ENCODE data around the gene NAA80. TPM values are rescaled to one million over a fixed set of nuclear protein-coding genes. Genes with fewer than 3 reads are reported as not detected.

The NAA80 gene
- total and polyA plus RNA-seq, 2 of the 13 experiments (the other 11 are each of a cell fraction or from before 2014, with no cell fraction given) = 3.4 to 8.7 TPM

GRCh38 chr3:50327943-50328691, 28.9 kb upstream of the NAA80 start, which contains the start of gene TUSC2 (continued):
- TF ChIP-seq ZNF577 (CRISPR knock-in tag; IDR thresholded peaks at IDR 0.05; ENCODE audit: borderline replicate concordance, low read depth) (no peak), MED8 (CRISPR knock-in tag; IDR thresholded peaks at IDR 0.05; ENCODE audit: insufficient replicate concordance) (no peak), HMG20A (CRISPR knock-in tag; IDR thresholded peaks at IDR 0.05; ENCODE audit: borderline replicate concordance) (no peak), KLF6 (CRISPR knock-in tag; IDR thresholded peaks at IDR 0.05) (no peak), SRF (IDR thresholded peaks at IDR 0.05; ENCODE audit: low read depth, low read length) (no peak), NRL (CRISPR knock-in tag; IDR thresholded peaks at IDR 0.05; ENCODE audit: borderline replicate concordance) (peak; percentile 38; the same call in 1 of the 2 replicates), ZSCAN12 (CRISPR knock-in tag; IDR thresholded peaks at IDR 0.05) (no peak), GPN1 (CRISPR knock-in tag; IDR thresholded peaks at IDR 0.05; ENCODE audit: borderline replicate concordance) (no peak), ZSCAN30 (CRISPR knock-in tag; IDR thresholded peaks at IDR 0.05) (no peak), ZNF383 (CRISPR knock-in tag; IDR thresholded peaks at IDR 0.05; ENCODE audit: borderline replicate concordance) (no peak), ARNT2 (CRISPR knock-in tag; IDR thresholded peaks at IDR 0.05; ENCODE audit: low read depth) (0 out of 2 replicates have a peak, but pooled peaks have one; percentile 39), FOXA3 (CRISPR knock-in tag; IDR thresholded peaks at IDR 0.05) (peak; percentile 20; the same call in 1 of the 2 replicates), IRF9 (CRISPR knock-in tag; IDR thresholded peaks at IDR 0.05; ENCODE audit: borderline replicate concordance) (0 out of 2 replicates have a peak, but pooled peaks have one; percentile 52), XRCC5 (optimal IDR thresholded peaks at IDR 0.05; ENCODE audit: low read length) (peak; percentile 17), HNRNPLL (IDR thresholded peaks at IDR 0.05; ENCODE audit: low read depth, low read length, poor library complexity, severe bottlenecking) (peak; percentile 68), ZNF674 (CRISPR knock-in tag; IDR thresholded peaks at IDR 0.05; ENCODE audit: low read depth) (no peak), HNF4G (IDR thresholded peaks at IDR 0.05; ENCODE audit: borderline replicate concordance, low read depth, low read length) (no peak), HNF4G (CRISPR knock-in tag; IDR thresholded peaks at IDR 0.05; ENCODE audit: borderline replicate concordance, low read depth) (no peak), KLF11 (CRISPR knock-in tag; IDR thresholded peaks at IDR 0.05) (0 out of 2 replicates have a peak, but pooled peaks have one; percentile 31), ZMYM2 (CRISPR knock-in tag; IDR thresholded peaks at IDR 0.05) (no peak), ZNF550 (CRISPR knock-in tag; IDR thresholded peaks at IDR 0.05; ENCODE audit: borderline replicate concordance) (no peak), ZNF3 (CRISPR knock-in tag; IDR thresholded peaks at IDR 0.05) (no peak), ZNF121 (CRISPR knock-in tag; IDR thresholded peaks at IDR 0.05) (peak; percentile 86), MAFF (IDR thresholded peaks at IDR 0.05; ENCODE audit: low read depth, low read length) (no peak), PREB (CRISPR knock-in tag; IDR thresholded peaks at IDR 0.05) (no peak), FOXO4 (CRISPR knock-in tag; conservative IDR thresholded peaks at IDR 0.05) (no peak)
